Vagina (tissue), 2 donors: ENCODE measurements around the gene DDR2.

ENCODE experiments used
- POLR2A ChIP-seq, 2 donors: fragments of 450-650 bp; IDR thresholded peaks; one replicate each; pipeline ENCODE4 v1.6.1; 2017; ENCODE audit warnings: antibody characterized with exemption in 2 of 2, mild to moderate bottlenecking in 2 of 2, moderate library complexity in 2 of 2
- POLR2AphosphoS5 ChIP-seq, 2 donors: sonication (generic); formaldehyde crosslinking; IDR thresholded peaks; one replicate each; pipeline ENCODE4 v1.9.0; 2017; ENCODE audit warnings: antibody characterized with exemption in 2 of 2, mild to moderate bottlenecking in 2 of 2, low read depth in 1 of 2; ENCODE audit not compliant: insufficient read depth in 1 of 2
- TF ChIP-seq, protein P1 (sequence below), 3 experiments: fragments of 450-650 bp in 2 of 3; fragments of 200-600 bp in 1 of 3; sonication (generic) in 1 of 3; IDR thresholded peaks; one replicate each; pipeline ENCODE4 v1.5.1; 2017 to 2019; ENCODE audit warnings: antibody characterized with exemption in 3 of 3, mild to moderate bottlenecking in 2 of 3, moderate library complexity in 2 of 3

DNA sequence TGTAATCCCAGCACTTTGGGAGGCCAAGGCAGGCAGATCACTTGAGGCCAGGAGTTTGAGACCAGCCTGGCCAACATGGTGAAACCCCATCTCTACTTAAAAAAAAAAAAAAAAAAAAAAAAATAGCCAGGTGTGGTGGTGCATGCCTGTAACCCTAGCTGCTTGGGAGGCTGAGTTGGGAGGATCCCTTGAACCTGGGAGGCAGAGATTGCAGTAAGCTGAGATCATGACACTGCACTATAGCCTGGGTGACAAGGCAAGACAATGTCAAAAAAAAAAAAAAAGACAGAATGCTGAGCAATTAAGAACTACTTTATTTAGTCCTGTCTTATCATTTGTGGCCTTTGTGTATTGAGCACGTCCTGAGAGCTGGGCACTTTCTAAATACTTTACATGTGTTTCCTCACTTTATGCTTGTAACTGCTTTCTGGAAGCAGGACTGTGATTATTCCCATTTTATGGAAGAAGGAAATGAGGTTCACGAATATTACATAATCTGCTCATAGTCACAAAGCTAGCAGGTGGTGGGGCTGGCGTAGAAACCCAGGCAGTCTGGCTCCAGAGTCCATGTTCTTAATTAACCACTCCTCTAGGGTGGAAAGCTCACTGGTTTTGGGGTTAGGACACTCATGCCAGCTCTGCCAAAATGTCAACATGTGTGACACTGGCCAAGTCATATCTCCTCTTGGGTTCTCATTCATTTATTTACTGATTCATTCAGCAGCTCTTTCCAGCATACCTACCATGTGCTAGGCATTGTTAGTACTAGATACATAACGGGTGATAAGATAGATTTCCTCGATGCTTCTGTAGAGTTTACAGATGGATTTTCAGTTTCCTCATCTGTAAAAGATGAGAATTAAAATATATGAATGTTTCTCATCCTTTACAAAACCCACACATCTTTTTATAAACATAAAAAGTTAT, 57.7 kb downstream of the DDR2 start:
- TF ChIP-seq, protein P1, sequence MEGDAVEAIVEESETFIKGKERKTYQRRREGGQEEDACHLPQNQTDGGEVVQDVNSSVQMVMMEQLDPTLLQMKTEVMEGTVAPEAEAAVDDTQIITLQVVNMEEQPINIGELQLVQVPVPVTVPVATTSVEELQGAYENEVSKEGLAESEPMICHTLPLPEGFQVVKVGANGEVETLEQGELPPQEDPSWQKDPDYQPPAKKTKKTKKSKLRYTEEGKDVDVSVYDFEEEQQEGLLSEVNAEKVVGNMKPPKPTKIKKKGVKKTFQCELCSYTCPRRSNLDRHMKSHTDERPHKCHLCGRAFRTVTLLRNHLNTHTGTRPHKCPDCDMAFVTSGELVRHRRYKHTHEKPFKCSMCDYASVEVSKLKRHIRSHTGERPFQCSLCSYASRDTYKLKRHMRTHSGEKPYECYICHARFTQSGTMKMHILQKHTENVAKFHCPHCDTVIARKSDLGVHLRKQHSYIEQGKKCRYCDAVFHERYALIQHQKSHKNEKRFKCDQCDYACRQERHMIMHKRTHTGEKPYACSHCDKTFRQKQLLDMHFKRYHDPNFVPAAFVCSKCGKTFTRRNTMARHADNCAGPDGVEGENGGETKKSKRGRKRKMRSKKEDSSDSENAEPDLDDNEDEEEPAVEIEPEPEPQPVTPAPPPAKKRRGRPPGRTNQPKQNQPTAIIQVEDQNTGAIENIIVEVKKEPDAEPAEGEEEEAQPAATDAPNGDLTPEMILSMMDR (IDR thresholded peaks at IDR 0.05): no peak
- TF ChIP-seq POLR2A (IDR thresholded peaks at IDR 0.05) (no peak), POLR2AphosphoS5 (IDR thresholded peaks at IDR 0.05; ENCODE audit: insufficient read depth in 1 of 2, low read depth in 1 of 2) (no peak)
